HEK293T (cell line): ENCODE results near the gene SEPTIN1.
A peak's percentile ranks its signal among the peaks of the same experiment; 100 is the strongest.

ENCODE experiments used
- CTCF ChIA-PET: fragments of 350-600 bp; formaldehyde crosslinking; extraction: SDS; loops from one replicate; lab custom pipeline; 2021; ENCODE audit warnings: antibody characterized with exemption, inconsistent platforms; lab: Yijun Ruan, JAX
- POLR2A ChIA-PET: fragments of 350-600 bp; formaldehyde crosslinking; extraction: SDS; loops from one replicate; lab custom pipeline; 2020; ENCODE audit warnings: antibody characterized with exemption, inconsistent platforms; lab: Yijun Ruan, JAX
- DNase-seq: peaks from one replicate; pipeline ENCODE4 v3.0.0; 2012; ENCODE audit warnings: mixed read lengths; ENCODE audit errors: extremely low spot score
- ARNT ChIP-seq: fragments of 450-650 bp; IDR thresholded peaks from 2 replicates; pipeline ENCODE4 v1.6.1; 2017; ENCODE audit warnings: mild to moderate bottlenecking
- BHLHE40 ChIP-seq: fragments of 450-650 bp; IDR thresholded peaks from 2 replicates; pipeline ENCODE4 v1.6.1; 2016; ENCODE audit warnings: mild to moderate bottlenecking, moderate library complexity, borderline replicate concordance
- CTBP1 ChIP-seq: fragments of 450-650 bp; IDR thresholded peaks from 2 replicates; pipeline ENCODE4 v1.6.1; 2016; ENCODE audit warnings: borderline replicate concordance
- ELF4 ChIP-seq: fragments of 450-650 bp; IDR thresholded peaks from 2 replicates; pipeline ENCODE4 v1.6.1; 2017; ENCODE audit warnings: antibody characterized with exemption
- FOXA1 ChIP-seq: fragments of 450-650 bp; IDR thresholded peaks from 2 replicates; pipeline ENCODE4 v1.6.1; 2016; ENCODE audit warnings: mild to moderate bottlenecking
- FOXK2 ChIP-seq: fragments of 450-650 bp; IDR thresholded peaks from 2 replicates; pipeline ENCODE4 v1.6.1; 2016; ENCODE audit warnings: mild to moderate bottlenecking
- FOXM1 ChIP-seq: fragments of 450-650 bp; IDR thresholded peaks from 2 replicates; pipeline ENCODE4 v1.6.1; 2017; ENCODE audit warnings: mild to moderate bottlenecking, borderline replicate concordance
- HDGF ChIP-seq: fragments of 450-650 bp; IDR thresholded peaks from 2 replicates; pipeline ENCODE4 v1.6.1; 2017; ENCODE audit warnings: antibody characterized with exemption, borderline replicate concordance
- L3MBTL2 ChIP-seq: fragments of 450-650 bp; conservative IDR thresholded peaks from 2 replicates; pipeline ENCODE4 v1.6.1; 2016; ENCODE audit warnings: mild to moderate bottlenecking
- LEF1 ChIP-seq: fragments of 450-650 bp; IDR thresholded peaks from 2 replicates; pipeline ENCODE4 v1.6.1; 2017; ENCODE audit warnings: mild to moderate bottlenecking, borderline replicate concordance
- NFRKB ChIP-seq: fragments of 450-650 bp; IDR thresholded peaks from 2 replicates; pipeline ENCODE4 v1.6.1; 2016; ENCODE audit warnings: mild to moderate bottlenecking, moderate library complexity
- SP1 ChIP-seq: fragments of 450-650 bp; IDR thresholded peaks from 2 replicates; pipeline ENCODE4 v1.6.1; 2017
- SUZ12 ChIP-seq: fragments of 450-650 bp; IDR thresholded peaks from 2 replicates; pipeline ENCODE4 v1.6.1; 2016; ENCODE audit warnings: mild to moderate bottlenecking
- TARDBP ChIP-seq: fragments of 450-650 bp; IDR thresholded peaks from 2 replicates; pipeline ENCODE4 v1.6.1; 2016
- ZNF384 ChIP-seq: fragments of 450-650 bp; IDR thresholded peaks from 2 replicates; pipeline ENCODE4 v1.6.1; 2016
- TF ChIP-seq, protein P1 (sequence below): fragments of 450-650 bp; IDR thresholded peaks from 2 replicates; pipeline ENCODE4 v1.6.1; 2016

Gene SEPTIN1

DNA sequence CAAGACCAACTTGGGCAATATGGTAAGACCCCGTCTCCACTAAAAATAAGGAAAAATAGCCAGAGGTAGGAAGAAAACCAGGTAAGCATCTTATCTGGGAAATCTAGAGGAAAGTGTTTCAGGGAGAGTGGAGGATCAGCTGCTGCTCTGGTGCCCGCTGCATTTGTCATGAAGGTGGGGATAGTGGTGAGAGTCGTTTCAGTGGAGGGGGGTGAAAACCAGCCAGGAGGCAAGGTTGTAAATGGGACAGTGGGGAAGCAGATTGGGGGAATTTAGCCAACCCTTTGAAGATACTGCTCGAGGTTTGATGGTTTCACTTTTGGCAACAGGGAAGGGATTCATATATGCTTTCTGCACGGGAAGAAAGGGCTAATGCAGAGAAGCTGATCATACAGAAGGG lies 38.6 kb upstream of the SEPTIN1 start:
- POLR2A ChIA-PET, result interaction anchor here (1.1 to 2.0 kb wide), 4 partner anchors 9 to 25 kb away, joined by 3 to 8 read pairs (median 3); partner anchors contain the start of gene DCTPP1
- no peak for DNase-seq
- CTCF ChIA-PET, result interaction anchor here (1.6 to 1.7 kb wide), 2 partner anchors 9 to 12 kb away, joined by 6 to 7 read pairs; partner anchors contain the start of gene DCTPP1
- TF ChIP-seq TARDBP, result no peak
- TF ChIP-seq FOXA1, result no peak
- no peak for TF ChIP-seq BHLHE40
- TF ChIP-seq LEF1, result no peak
- TF ChIP-seq, protein P1, sequence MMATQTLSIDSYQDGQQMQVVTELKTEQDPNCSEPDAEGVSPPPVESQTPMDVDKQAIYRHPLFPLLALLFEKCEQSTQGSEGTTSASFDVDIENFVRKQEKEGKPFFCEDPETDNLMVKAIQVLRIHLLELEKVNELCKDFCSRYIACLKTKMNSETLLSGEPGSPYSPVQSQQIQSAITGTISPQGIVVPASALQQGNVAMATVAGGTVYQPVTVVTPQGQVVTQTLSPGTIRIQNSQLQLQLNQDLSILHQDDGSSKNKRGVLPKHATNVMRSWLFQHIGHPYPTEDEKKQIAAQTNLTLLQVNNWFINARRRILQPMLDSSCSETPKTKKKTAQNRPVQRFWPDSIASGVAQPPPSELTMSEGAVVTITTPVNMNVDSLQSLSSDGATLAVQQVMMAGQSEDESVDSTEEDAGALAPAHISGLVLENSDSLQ, result no peak
- no peak for TF ChIP-seq FOXK2
- TF ChIP-seq CTBP1, result no peak
- no peak for TF ChIP-seq FOXM1
- TF ChIP-seq NFRKB, result no peak
- no peak for TF ChIP-seq ELF4
- no peak for TF ChIP-seq L3MBTL2
- no peak for TF ChIP-seq ZNF384
- no peak for TF ChIP-seq HDGF
- TF ChIP-seq SP1, result no peak

DNA sequence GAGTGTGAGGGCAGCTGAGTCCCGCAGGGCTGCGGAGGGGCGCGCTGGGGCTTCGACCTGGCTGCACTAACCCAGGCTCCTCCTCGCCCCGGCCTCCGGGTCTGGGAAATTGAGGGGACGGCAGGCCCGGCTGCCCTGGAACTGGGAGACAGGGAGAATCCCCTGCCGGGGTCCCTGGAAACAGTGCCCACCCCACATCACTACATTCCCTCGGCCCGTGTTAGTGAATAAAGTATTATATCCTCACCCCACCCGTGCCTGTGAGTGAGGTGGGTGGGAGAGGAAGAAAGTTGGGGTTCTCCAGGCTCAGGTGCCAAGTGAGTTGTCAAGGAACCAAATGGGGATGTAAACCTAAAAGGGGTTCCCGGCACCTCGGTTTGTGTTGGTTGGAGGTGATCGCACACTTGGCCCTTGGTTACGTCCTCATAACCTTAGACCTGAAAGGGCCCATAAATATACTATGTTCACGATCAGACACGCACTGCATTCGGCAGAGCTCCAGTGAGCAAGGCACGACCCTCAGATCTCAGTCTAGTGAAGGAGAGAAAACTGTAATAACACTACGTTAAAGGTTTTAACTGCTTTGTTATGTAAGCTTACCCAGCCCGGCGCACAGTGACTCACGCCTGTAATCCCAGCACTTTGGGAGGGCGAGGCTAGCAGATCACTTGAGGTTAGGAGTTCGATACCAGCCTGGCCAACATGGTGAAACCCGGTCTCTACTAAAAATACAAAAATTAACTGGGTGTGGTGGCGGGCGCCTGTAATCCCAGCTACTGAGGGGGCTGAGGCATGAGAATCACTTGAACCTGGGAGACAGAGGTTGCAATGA lies 36.2 kb upstream of the SEPTIN1 start:
- no peak for DNase-seq
- ChIA-PET CTCF (interaction anchor here (1.9 to 2.3 kb wide), 2 partner anchors 9 to 11 kb away, joined by 4 to 6 read pairs; partner anchors contain the start of gene DCTPP1), POLR2A (interaction anchor here (1.7 kb wide), 1 partner anchor 11 kb away, joined by 5 read pairs; the partner anchor contains the start of gene DCTPP1)
- no peak for TF ChIP-seq LEF1
- TF ChIP-seq, protein P1, result no peak
- TF ChIP-seq FOXK2, result no peak
- TF ChIP-seq TARDBP, result no peak
- no peak for TF ChIP-seq NFRKB
- TF ChIP-seq FOXM1, result no peak
- TF ChIP-seq SUZ12, result no peak
- TF ChIP-seq HDGF, result no peak
- TF ChIP-seq ELF4, result no peak
- no peak for TF ChIP-seq BHLHE40
- TF ChIP-seq SP1, result no peak

DNA sequence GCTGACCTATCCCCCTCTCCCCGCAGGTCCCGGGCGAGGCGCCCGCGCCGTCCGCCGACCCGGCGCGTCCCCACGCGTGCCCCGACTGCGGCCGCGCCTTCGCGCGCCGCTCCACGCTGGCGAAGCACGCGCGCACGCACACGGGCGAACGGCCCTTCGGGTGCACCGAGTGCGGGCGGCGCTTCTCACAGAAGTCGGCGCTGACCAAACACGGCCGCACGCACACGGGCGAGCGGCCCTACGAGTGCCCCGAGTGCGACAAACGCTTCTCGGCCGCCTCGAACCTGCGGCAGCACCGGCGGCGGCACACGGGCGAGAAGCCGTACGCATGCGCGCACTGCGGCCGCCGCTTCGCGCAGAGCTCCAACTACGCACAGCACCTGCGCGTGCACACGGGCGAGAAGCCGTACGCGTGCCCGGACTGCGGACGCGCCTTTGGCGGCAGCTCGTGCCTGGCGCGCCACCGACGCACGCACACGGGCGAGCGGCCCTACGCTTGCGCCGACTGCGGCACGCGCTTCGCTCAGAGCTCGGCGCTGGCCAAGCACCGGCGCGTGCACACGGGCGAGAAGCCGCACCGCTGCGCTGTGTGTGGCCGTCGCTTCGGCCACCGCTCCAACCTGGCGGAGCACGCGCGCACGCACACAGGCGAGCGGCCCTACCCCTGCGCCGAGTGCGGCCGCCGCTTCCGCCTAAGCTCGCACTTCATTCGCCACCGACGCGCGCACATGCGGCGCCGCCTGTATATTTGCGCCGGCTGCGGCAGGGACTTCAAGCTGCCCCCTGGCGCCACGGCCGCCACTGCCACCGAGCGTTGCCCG lies 35.4 kb upstream of the SEPTIN1 start:
- peak; percentile 74 for TF ChIP-seq ARNT
- no peak for TF ChIP-seq CTBP1
- CTCF ChIA-PET, result interaction anchor here (1.9 to 2.3 kb wide), 2 partner anchors 9 to 12 kb away, joined by 4 to 6 read pairs; partner anchors contain the start of gene DCTPP1
- POLR2A ChIA-PET, result interaction anchor here (1.7 kb wide), 1 partner anchor 12 kb away, joined by 5 read pairs; the partner anchor contains the start of gene DCTPP1
- DNase-seq, result peak; percentile 63

DNA sequence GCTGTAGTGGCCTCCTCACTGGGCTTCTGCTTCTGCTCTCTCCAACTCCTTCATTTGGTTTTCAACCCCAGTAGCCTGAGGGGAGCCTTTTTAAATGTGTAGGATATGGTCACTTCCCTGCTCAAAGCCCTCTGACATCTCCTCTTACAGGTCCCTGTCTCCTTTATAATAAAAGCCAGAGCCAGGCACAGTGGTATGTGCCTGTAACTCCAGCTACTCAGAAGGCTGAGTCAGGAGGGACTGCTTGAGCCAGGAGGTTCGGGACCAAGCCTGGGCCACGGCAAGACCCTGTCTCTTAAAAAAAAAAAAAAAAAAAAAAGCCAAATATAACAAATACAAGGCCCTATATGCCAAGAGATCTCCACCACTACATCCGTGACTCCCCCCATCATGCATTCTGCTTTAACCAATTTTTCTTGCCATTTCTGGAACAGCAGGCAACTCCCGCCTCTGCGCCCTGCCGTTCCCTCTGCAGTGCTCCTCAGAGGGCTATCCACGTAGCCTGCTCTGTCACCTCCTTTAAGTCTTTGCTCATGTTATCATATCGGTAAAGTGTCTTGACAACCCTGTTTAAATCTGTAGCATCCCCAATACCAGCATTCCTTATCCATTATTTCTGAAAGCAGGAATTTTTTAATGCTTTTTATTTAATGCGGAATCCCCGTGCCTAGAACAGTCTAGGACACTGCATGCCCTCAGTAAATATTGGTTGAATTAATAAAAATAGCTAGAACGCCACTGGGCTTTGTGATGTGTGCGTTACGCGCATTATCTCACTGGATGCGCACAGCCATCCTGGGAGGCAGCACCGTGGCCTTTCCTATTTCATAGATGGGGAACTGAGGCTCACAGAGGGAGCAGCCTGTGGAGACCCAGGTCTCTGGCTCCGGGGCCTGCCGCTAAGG lies 34.5 kb upstream of the SEPTIN1 start:
- CTCF ChIA-PET, result no interaction called here
- no peak for TF ChIP-seq SP1
- TF ChIP-seq FOXK2, result no peak
- no peak for TF ChIP-seq FOXM1
- TF ChIP-seq ELF4, result no peak
- no peak for TF ChIP-seq L3MBTL2
- no peak for TF ChIP-seq ZNF384
- no peak for TF ChIP-seq NFRKB
- no peak for TF ChIP-seq LEF1
- TF ChIP-seq FOXA1, result no peak
- TF ChIP-seq HDGF, result no peak
- TF ChIP-seq, protein P1, result no peak
- no peak for TF ChIP-seq CTBP1
- no peak for TF ChIP-seq SUZ12
- TF ChIP-seq TARDBP, result no peak
- no peak for TF ChIP-seq ARNT
- no peak for TF ChIP-seq BHLHE40
- DNase-seq, result no peak
- POLR2A ChIA-PET, result interaction anchor here (0.8 to 1.5 kb wide), 3 partner anchors 10 to 193 kb away, joined by 3 to 6 read pairs (median 5); partner anchors contain the start of genes DCTPP1, ZNF689 and ZNF771
